Cortex of kidney (tissue), 1 donor: Measurements from ENCODE around the gene RPLP1.

ENCODE experiments used
- DNase-seq: peaks from one replicate; lab custom pipeline; 2025; lab: John Stamatoyannopoulos, UW

RPLP1 gene

GRCh38 chr15:69498282-69498681 lies 45.7 kb downstream of the RPLP1 start:
- no peak for DNase-seq

GRCh38 chr15:69498987-69499386 lies 46.4 kb downstream of the RPLP1 start:
- no peak for DNase-seq

- no peak for DNase-seq
These were observed 47.0 kb downstream of the RPLP1 start for GRCh38 chr15:69499521-69500211.

- no peak for DNase-seq
These were observed 47.7 kb downstream of the RPLP1 start for GRCh38 chr15:69500339-69500738.

- DNase-seq = no peak
These were observed 48.8 kb downstream of the RPLP1 start for GRCh38 chr15:69501456-69501855.

GRCh38 chr15:69502470-69503045 lies 49.9 kb downstream of the RPLP1 start:
- no peak for DNase-seq

GRCh38 chr15:69504352-69505040 lies 51.9 kb downstream of the RPLP1 start:
- DNase-seq = no peak
